22Rv1 (cell line): ENCODE results near the gene GFRA1.

Experiments
- H3K27ac ChIP-seq: fragments of 450-650 bp; 2 replicates; pipeline ENCODE4 v1.5.1; 2017
- ZFX ChIP-seq: fragments of 450-650 bp; IDR thresholded peaks from 2 replicates; pipeline ENCODE4 v1.6.1; 2017; ENCODE audit warnings: antibody characterized with exemption, borderline replicate concordance
- TF ChIP-seq, protein P1 (sequence below): fragments of 450-650 bp; IDR thresholded peaks from 2 replicates; pipeline ENCODE4 v1.5.1; 2017; ENCODE audit warnings: mild to moderate bottlenecking

Gene GFRA1

DNA sequence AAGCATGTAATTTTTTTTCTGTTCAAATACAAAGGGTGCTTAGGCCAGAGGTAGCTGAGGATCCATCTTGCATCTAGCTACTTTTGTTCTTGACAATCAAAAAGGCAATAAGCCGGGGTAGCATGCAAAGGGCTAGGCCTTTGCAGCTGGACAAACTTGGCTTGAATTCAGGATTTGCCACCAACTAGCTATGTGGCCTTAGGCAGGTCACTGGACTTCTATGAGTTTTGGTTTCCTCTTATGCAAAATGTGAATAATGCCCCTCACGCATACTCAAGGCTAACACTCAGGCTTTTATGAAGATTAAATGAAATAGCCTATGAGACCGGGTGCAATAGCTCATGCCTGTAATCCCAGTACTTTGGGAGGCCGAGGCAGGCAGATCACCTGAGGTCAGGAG lies 19.3 kb downstream of the GFRA1 start:
- no peak for TF ChIP-seq ZFX
- TF ChIP-seq, protein P1, sequence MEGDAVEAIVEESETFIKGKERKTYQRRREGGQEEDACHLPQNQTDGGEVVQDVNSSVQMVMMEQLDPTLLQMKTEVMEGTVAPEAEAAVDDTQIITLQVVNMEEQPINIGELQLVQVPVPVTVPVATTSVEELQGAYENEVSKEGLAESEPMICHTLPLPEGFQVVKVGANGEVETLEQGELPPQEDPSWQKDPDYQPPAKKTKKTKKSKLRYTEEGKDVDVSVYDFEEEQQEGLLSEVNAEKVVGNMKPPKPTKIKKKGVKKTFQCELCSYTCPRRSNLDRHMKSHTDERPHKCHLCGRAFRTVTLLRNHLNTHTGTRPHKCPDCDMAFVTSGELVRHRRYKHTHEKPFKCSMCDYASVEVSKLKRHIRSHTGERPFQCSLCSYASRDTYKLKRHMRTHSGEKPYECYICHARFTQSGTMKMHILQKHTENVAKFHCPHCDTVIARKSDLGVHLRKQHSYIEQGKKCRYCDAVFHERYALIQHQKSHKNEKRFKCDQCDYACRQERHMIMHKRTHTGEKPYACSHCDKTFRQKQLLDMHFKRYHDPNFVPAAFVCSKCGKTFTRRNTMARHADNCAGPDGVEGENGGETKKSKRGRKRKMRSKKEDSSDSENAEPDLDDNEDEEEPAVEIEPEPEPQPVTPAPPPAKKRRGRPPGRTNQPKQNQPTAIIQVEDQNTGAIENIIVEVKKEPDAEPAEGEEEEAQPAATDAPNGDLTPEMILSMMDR, result no peak
- H3K27ac ChIP-seq, result no peak overlapping the region

DNA sequence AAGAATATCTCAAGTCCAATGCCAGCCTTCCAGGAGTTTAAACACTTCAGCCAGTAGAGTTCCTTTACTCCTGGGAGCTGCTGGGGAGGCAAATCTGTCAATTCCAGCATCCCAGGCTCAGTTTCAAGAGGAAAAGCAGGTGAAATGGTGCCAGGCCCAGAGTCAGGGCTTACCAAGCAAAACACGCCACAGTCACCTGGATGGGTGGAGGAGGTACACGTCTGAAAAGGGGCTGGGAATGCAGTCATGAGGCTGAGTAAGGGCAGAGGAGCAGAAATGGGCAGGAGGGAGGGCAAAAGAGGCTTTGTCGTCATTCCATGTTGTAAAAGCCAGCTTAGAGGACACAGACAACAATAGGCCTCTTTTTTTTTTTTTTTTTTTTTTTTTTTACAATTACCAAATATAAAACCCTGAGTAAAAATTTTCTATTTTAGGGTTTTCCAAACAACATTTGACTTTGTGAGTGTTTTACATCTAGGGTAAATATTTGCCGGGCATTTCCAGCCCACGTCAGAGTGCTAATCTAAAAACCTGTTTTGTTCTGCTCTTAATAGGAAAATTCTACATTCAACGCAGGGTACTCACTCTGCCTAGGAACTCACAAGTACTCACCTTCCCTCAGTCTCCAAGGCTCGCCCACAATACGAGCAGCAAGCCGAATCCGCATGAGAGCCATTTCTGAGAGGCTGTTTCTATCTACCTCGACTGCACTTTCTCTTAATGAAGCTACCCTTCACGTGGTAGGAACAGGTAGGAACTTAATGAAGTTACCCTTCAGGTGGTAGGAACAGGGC lies 21.2 kb downstream of the GFRA1 start:
- TF ChIP-seq ZFX, result no peak
- TF ChIP-seq, protein P1, result no peak
- no peak overlapping the region for H3K27ac ChIP-seq

DNA sequence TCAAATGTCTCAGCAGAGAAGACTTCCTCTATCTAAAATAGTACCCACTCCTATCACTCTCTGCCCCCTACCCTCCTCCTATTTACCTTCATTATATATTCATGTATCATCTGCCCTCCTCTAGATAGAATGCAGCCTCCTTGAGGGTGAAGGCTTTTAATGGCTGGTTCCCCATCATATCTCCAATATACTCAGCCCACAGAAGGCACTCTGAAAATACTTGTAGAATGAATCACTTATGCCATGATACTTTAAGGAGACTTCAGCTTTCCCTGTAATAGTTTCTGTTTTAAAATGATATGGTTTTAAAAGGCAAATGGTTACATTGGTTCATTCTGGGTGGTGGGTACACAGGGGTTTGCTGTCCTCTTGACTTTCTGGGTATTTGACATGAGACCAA lies 25.3 kb downstream of the GFRA1 start:
- TF ChIP-seq, protein P1, result no peak
- TF ChIP-seq ZFX, result no peak
- H3K27ac ChIP-seq, result no peak overlapping the region

DNA sequence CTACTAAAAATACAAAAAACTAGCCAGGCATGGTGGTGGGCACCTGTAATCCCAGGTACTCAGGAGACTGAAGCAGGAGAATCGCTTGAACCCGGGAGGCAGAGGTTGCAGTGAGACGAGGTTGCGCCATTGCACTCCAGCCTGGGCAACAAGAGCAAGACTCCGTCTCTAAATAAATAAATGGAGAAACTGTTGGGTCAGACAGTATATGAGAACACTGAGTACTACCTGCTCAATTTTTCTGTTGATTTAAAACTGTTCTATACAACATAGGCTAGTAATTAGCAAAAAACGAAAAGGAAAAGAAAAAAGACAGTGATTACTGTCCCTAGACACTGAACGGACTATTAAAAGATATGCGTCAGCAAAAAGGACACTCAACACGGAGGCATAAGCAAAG lies 26.7 kb downstream of the GFRA1 start:
- TF ChIP-seq, protein P1, result no peak
- TF ChIP-seq ZFX, result no peak
- H3K27ac ChIP-seq, result no peak overlapping the region

DNA sequence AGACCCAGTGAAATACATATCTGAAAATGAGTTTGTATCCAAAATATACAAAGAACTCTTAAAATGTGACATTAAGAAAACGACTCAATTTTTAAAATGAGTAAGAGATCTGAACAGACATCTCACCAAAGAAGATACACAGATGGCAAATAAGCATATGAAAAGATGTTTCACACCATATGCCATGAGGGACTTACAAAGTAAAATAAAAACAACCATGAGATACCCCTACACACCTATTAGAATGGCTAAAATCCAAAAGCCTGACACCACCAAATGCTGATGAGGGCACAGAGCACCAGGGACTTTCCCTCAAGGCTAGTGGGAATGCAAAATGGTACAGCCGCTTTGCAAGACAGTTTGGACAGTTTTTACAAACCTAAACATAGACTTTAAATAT lies 27.9 kb downstream of the GFRA1 start:
- TF ChIP-seq, protein P1, result no peak
- TF ChIP-seq ZFX, result no peak
- no peak overlapping the region for H3K27ac ChIP-seq

DNA sequence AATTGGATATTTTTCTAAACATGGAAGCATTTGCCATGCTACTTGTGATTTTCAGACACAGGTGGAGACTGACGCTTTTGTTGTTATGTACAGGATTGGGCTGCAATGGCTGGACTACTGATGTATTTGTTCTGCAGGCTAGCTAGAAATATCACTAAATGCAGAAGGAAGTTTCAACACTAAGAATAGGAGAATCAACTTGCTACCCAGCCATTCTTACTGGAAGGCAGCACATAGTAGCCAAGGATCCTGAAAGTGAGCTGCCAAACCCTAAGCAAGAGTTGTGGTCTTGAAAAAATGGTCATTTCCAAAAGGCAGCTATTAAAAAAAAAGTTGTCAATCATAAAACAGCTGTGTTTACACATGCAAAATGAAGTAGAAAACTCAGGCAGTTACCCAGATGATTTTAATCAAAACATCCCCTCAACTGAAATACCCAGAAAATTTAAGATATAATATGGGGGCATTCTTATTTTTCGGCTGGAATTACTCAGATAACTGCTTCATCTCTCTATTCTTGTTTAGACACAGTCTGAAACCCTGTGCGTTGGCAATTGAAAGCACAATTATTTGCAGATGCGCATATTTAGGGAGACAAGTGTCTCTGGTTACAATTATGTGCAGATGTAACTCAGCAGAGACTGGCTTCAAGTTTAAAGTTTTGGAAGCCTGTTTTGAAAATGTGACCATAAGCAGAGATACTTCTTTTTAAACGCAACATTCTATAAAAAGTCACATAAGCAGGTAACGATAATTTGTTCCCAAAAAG lies 31.2 kb downstream of the GFRA1 start:
- no peak overlapping the region for H3K27ac ChIP-seq
- TF ChIP-seq, protein P1, result no peak
- TF ChIP-seq ZFX, result no peak

DNA sequence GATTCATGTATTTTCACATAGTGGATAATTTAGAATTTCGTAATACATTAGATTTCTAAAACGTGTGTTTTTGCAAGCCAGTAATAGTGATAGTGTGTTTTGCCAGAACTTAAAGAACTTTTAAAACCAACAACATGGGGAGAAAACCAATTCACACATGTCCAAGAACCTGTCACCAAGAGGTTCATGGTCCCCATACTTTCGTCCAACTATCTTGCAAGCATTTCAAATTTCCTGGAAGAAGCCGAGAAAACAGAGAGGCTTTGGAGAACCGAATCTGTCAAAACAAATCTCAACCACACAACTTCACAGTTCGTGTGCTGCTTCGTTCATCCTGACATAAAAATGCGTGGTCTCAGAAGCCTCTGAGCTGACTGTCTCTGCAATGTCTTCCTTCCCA lies 31.9 kb downstream of the GFRA1 start:
- no peak overlapping the region for H3K27ac ChIP-seq
- TF ChIP-seq, protein P1, result no peak
- TF ChIP-seq ZFX, result no peak
